ENCODE measurements around the gene SLC2A4RG. TPM values are rescaled to one million over a fixed set of nuclear protein-coding genes. Genes with fewer than 3 reads are reported as not detected.
A peak's percentile ranks its signal among the peaks of the same experiment; 100 is the strongest.

Gene SLC2A4RG
- total RNA-seq, 4 donors from 2014 or later, result 41.4 to 67.1 (median 52.7) TPM

DNA sequence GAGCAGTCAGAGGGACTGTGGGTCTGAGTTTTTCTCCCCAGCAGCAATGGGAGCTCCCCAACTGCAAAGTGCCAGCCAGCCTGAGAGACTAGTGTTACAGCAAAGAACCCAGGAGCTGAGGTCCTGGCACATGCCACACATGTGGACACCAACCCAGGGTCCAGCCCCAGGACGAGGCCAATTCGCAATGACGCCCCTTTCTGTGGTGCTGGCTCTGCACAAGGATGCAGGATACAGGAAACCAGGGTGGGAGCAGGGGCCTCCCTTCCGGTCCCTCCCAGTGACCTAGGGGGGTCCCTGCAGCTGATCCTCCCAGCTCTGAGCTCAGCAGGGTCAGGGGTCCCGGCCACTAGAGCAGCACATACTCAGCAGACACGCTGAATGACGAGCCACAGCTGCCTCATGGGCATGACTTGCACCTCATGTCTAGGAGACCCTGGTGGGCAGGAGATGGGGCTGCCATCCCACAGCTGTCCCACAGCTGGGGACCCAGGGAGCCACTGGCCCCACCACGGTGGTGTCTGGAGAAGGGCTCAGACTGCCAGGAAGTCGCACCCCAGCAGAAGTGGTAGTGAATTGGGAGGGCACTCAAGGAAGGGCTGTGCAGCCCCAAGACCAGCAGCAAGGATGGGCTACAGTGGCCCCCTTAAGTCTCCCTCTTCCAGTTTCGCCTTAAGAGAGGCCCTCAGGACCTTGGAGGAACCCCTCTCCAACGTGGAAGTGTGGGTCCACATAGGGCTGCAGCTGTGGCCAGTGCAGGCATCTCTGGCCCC is 35.4 kb upstream of the SLC2A4RG start:
- Histone ChIP-seq H3K9me3 (no peaks in the 10 kb centered on the region), H3K4me3 (no peak overlapping the region), H3K27ac (replicated peaks in 1 of 4) (no peak overlapping the region), H3K36me3 (peaks cover 19 to 64% (median 59%) of the 10 kb centered on the region in 4 donors), H3K27me3 (no peaks in the 10 kb centered on the region), H3K4me1 (peaks cover 30 to 55% (median 36%) of the 10 kb centered on the region in 4 donors)
- intact Hi-C loops (cut with DNase I), result no loop called here
- TF ChIP-seq POLR2AphosphoS5 (IDR thresholded peaks at IDR 0.05) (no peak), EP300 (IDR thresholded peaks at IDR 0.05) (no peak), POLR2A (IDR thresholded peaks at IDR 0.05; ENCODE audit: low read depth) (no peak)
- TF ChIP-seq, protein P1, sequence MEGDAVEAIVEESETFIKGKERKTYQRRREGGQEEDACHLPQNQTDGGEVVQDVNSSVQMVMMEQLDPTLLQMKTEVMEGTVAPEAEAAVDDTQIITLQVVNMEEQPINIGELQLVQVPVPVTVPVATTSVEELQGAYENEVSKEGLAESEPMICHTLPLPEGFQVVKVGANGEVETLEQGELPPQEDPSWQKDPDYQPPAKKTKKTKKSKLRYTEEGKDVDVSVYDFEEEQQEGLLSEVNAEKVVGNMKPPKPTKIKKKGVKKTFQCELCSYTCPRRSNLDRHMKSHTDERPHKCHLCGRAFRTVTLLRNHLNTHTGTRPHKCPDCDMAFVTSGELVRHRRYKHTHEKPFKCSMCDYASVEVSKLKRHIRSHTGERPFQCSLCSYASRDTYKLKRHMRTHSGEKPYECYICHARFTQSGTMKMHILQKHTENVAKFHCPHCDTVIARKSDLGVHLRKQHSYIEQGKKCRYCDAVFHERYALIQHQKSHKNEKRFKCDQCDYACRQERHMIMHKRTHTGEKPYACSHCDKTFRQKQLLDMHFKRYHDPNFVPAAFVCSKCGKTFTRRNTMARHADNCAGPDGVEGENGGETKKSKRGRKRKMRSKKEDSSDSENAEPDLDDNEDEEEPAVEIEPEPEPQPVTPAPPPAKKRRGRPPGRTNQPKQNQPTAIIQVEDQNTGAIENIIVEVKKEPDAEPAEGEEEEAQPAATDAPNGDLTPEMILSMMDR (IDR thresholded peaks at IDR 0.05), result no peak
- WGBS, result 89% methylated on average over 9 of the region's 11 CpGs
- DNase-seq (ENCODE audit: extremely low spot score), result no peak

GRCh38 chr20:63704749-63705117 is 34.8 kb upstream of the SLC2A4RG start:
- no peaks in the 10 kb centered on the region for H3K9me3 ChIP-seq
- no peaks in the 10 kb centered on the region for H3K27me3 ChIP-seq
- peaks cover 29 to 55% (median 36%) of the 10 kb centered on the region in 4 donors for H3K4me1 ChIP-seq
- intact Hi-C loops (cut with DNase I), result loop anchor here (5.0 kb wide), 1 partner anchor 47 kb away; the partner anchor contains the start of gene RTEL1
- no peak for DNase-seq (ENCODE audit: extremely low spot score)
- H3K27ac ChIP-seq (replicated peaks in 1 of 4), result no peak overlapping the region
- peaks cover 19 to 70% (median 60%) of the 10 kb centered on the region in 4 donors for H3K36me3 ChIP-seq
- TF ChIP-seq POLR2A (IDR thresholded peaks at IDR 0.05; ENCODE audit: low read depth) (no peak), POLR2AphosphoS5 (IDR thresholded peaks at IDR 0.05) (no peak), EP300 (IDR thresholded peaks at IDR 0.05) (no peak)
- TF ChIP-seq, protein P1 (IDR thresholded peaks at IDR 0.05), result no peak
- WGBS, result 82% methylated on average over 6 of the region's 6 CpGs
- no peak overlapping the region for H3K4me3 ChIP-seq

DNA sequence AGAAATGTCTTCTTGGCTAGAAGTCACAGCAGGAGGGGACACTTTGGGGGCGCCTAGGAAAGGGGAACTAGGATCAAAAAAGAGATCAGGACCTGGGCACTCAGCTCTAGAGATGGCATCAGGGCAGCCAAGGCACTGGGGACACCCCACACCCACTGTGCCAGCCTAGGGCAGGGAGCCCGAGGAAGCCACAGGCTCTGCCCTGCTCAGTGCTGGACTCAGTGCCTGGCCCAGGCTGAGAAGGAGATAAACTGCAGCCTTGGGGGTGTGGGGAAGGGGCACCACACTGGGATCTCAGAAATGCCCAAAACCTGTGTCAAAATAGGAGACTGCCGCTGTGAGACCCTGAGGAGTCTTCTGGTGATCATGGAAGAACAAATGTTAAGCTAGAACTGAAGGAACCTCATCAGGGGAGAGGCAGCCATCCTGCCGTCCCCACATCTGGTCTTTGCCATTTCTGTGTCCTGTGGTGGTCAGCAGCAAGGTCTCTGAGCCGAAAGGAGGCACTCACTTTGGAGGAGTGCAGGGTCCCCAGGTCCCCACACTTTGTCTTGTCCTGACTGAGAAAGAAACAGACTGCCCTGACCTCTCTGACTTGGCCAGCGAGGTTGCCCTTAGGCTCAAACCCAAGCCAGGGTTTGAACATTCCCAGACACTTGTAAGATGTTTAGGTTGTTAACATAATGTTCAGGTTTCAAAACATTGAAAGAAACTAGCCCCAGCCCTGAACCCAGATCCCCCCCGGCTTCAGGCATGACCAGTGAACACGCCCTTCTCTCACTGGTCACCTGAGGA is 34.1 kb upstream of the SLC2A4RG start:
- Histone ChIP-seq H3K27me3 (no peaks in the 10 kb centered on the region), H3K9me3 (no peaks in the 10 kb centered on the region), H3K27ac (replicated peaks in 1 of 4) (peak overlapping the region in 1 of 4 donors; percentile 96), H3K4me1 (peaks cover 25 to 54% (median 36%) of the 10 kb centered on the region in 4 donors), H3K4me3 (no peak overlapping the region), H3K36me3 (peaks cover 19 to 72% (median 58%) of the 10 kb centered on the region in 4 donors)
- no peak for DNase-seq (ENCODE audit: extremely low spot score)
- TF ChIP-seq, protein P1 (IDR thresholded peaks at IDR 0.05), result no peak
- TF ChIP-seq EP300 (IDR thresholded peaks at IDR 0.05) (no peak), POLR2A (IDR thresholded peaks at IDR 0.05; ENCODE audit: low read depth) (no peak), POLR2AphosphoS5 (IDR thresholded peaks at IDR 0.05) (no peak)
- intact Hi-C loops (cut with DNase I), result loop anchor here (5.0 kb wide), 1 partner anchor 48 kb away; the partner anchor contains the start of gene RTEL1
- WGBS, result 81% methylated on average over 7 of the region's 8 CpGs

DNA sequence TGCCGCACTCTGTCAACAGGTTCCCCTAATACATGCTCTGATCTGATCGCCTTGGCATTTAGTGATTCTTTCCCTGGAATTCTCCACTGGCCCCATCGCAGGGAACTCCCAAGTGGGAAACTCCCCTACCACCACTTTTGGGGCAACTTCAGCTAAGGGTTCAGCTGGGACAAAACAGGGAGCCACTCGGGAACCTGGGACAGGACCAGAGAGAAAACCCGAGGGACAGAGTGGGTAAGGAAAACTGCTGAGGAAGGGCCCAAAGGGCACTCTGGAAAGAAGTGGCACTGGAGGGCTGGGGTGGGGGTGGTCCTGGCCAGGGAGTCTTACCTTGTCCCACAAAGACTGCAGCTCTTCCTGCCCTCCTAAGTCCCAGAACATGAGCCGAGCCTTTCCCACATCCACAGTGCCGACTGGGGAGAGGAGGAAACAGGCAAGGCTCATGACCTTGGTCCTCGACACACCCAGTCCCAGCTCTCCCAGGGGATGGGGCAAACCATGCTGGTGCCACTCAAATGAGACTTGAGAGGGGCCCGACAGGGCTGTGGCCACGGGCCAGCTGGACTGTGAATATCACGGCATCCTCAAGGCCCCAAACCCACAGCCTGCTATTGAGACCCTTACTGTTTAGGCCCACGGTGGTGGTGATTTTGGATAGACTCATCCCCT is 33.4 kb upstream of the SLC2A4RG start:
- TF ChIP-seq POLR2AphosphoS5 (IDR thresholded peaks at IDR 0.05) (no peak), EP300 (IDR thresholded peaks at IDR 0.05) (no peak)
- TF ChIP-seq, protein P1 (IDR thresholded peaks at IDR 0.05), result no peak
- Histone ChIP-seq H3K27ac (replicated peaks in 1 of 4) (peak overlapping the region; percentile 81 to 96 (median 88)), H3K36me3 (peaks cover 22 to 74% (median 61%) of the 10 kb centered on the region in 4 donors), H3K4me3 (peak overlapping the region; percentile 73 to 99 (median 90)), H3K27me3 (no peaks in the 10 kb centered on the region), H3K9me3 (no peaks in the 10 kb centered on the region), H3K4me1 (peaks cover 27 to 52% (median 38%) of the 10 kb centered on the region in 4 donors)
- DNase-seq (ENCODE audit: extremely low spot score), result no peak
- WGBS, result 75% methylated on average over 11 of the region's 12 CpGs
- intact Hi-C loops (cut with DNase I), result loop anchor here (5.0 kb wide), 1 partner anchor 49 kb away; the partner anchor contains the start of gene RTEL1
